SU-DHL-6 (cell line): Measurements from ENCODE around the gene DAZL.

Experiments used
- CTCF ChIP-seq: fragments of 200-600 bp; sonication (generic); IDR thresholded peaks from one replicate; pipeline ENCODE4 v1.5.1; 2017; ENCODE audit warnings: antibody characterized with exemption, mild to moderate bottlenecking, low read length, moderate library complexity; ENCODE audit not compliant: insufficient read depth, poor library complexity, severe bottlenecking
- EZH2phosphoT487 ChIP-seq: fragments of 200-600 bp; sonication (generic), shearing (Covaris generic); conservative IDR thresholded peaks from 2 replicates; pipeline ENCODE4 v1.6.1; 2018; ENCODE audit warnings: mild to moderate bottlenecking, antibody characterized with exemption, low read length, moderate library complexity, mixed read lengths

GRCh38 chr3:16607718-16608117 lies 2.5 kb upstream of the DAZL start:
- TF ChIP-seq EZH2phosphoT487 (no peak), CTCF (no peak)
